ENCODE results near the gene FBXL16. TPM values are rescaled to one million over a fixed set of nuclear protein-coding genes. Genes with fewer than 3 reads are reported as not detected.

FBXL16 gene
- total RNA-seq, 1 donor from 2014 or later = 0.17 TPM

DNA sequence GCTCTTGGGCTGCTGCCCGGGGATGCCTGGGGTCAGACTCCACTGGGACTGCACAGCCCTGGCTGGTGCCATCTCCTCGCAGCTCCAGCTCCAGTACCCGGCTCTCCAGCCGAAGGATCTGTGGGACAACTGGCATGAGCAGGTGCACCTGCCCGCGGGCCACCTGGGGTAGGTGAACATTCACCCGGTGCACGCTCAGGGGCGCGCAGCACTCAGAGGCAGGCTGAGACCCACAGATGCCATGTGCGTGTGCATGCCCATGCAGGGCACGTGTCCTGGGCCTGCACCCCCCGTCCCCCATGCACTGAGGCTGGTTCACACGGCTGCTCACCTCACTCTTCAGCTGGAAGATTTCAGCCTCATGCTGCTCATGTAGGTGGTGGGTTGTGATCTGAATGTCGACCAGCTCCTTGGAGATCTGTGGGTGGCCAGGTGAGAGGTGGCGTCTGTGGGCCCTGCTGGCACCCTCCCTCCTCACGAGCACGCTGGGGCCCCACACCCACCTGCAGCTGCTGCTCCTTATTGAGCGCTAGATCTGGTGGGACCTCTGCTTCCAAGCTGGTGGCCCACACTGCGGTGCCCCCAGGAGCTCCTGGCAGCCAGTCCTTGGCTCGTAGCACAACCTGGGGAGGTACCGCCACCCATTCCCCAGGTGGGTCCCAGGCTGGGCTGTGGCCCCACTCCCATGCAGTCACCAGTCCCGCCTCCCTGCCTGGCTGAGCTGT, 20.0 kb upstream of the FBXL16 start:
- H3K4me3 ChIP-seq (ENCODE audit: low read depth, low read length) = no peak overlapping the region
- H3K27me3 ChIP-seq (ENCODE audit: control insufficient read depth, insufficient read depth, low read length) = no peaks in the 10 kb centered on the region
- DNase-seq (ENCODE audit: low read depth) = no peak
- TF ChIP-seq, protein P1, sequence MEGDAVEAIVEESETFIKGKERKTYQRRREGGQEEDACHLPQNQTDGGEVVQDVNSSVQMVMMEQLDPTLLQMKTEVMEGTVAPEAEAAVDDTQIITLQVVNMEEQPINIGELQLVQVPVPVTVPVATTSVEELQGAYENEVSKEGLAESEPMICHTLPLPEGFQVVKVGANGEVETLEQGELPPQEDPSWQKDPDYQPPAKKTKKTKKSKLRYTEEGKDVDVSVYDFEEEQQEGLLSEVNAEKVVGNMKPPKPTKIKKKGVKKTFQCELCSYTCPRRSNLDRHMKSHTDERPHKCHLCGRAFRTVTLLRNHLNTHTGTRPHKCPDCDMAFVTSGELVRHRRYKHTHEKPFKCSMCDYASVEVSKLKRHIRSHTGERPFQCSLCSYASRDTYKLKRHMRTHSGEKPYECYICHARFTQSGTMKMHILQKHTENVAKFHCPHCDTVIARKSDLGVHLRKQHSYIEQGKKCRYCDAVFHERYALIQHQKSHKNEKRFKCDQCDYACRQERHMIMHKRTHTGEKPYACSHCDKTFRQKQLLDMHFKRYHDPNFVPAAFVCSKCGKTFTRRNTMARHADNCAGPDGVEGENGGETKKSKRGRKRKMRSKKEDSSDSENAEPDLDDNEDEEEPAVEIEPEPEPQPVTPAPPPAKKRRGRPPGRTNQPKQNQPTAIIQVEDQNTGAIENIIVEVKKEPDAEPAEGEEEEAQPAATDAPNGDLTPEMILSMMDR (IDR thresholded peaks at IDR 0.05; ENCODE audit: insufficient read depth, low read length, poor library complexity, severe bottlenecking) = no peak
- no peaks in the 10 kb centered on the region for H3K36me3 ChIP-seq (ENCODE audit: control insufficient read depth, insufficient read depth, low read length)

DNA sequence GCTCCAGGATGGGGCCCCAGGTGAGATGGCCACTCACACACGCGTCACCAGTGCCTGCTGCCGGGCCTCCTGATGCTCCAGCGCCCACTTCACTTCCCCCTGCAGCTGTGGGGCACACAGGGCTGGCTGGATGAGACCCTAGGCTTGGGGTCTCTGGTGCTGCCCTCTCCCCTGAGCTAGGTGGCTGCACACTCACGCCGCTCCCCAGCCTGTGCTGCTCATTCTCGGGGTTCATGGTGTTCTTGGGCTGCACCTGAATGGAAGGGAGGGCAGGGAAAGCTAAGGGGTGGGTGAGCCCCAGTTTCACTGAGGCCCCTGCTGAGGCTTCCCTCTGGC, 19.4 kb upstream of the FBXL16 start:
- TF ChIP-seq, protein P1 (IDR thresholded peaks at IDR 0.05; ENCODE audit: insufficient read depth, low read length, poor library complexity, severe bottlenecking) = no peak
- no peak for DNase-seq (ENCODE audit: low read depth)
- Histone ChIP-seq H3K4me3 (ENCODE audit: low read depth, low read length) (no peak overlapping the region), H3K36me3 (ENCODE audit: control insufficient read depth, insufficient read depth, low read length) (no peaks in the 10 kb centered on the region), H3K27me3 (ENCODE audit: control insufficient read depth, insufficient read depth, low read length) (no peaks in the 10 kb centered on the region)

DNA sequence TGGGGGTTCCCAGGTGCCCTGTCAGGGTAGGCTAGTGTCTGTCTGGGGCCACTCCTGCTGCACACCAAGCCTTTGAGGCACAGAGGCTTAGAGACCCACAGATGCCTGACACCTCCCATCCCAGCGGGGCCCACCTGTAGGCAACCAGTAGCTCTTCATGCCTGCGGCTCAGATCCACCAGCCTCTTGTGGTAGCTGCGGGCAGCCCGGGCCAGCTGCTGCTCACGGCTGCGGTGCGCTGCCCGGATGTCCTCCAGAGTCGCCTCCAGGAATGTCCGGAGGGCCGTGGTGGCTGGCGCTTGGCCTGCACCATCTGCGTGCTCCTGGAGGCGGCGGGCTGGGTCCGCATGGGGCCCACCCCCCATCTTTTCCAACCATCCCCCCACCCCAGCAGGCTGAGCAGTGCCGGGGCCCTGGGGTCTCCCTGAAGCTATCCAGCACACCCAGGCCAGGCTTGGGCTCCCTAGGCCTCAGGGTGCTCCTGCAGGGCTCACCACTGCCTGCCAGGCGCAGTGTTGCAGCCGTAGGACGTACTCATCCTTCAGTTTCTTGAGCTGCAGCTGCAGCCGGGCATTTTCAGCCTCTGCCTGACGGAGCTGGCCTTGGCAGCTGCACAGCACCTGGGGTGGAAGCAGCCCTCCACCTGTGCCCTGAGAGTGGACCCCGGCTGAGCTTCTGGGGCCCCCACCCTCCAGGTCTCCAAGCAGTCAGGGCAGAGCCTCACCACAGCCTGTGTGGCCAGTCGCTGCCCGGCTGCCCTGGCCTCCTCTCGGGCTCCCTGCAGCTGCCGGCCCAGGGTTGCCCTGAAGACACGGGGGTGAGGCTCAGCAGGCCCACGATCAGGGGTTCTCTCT, 18.8 kb upstream of the FBXL16 start:
- DNase-seq (ENCODE audit: low read depth) = no peak
- no peaks in the 10 kb centered on the region for H3K27me3 ChIP-seq (ENCODE audit: control insufficient read depth, insufficient read depth, low read length)
- TF ChIP-seq, protein P1 (IDR thresholded peaks at IDR 0.05; ENCODE audit: insufficient read depth, low read length, poor library complexity, severe bottlenecking) = no peak
- no peak overlapping the region for H3K4me3 ChIP-seq (ENCODE audit: low read depth, low read length)
- no peaks in the 10 kb centered on the region for H3K36me3 ChIP-seq (ENCODE audit: control insufficient read depth, insufficient read depth, low read length)

DNA sequence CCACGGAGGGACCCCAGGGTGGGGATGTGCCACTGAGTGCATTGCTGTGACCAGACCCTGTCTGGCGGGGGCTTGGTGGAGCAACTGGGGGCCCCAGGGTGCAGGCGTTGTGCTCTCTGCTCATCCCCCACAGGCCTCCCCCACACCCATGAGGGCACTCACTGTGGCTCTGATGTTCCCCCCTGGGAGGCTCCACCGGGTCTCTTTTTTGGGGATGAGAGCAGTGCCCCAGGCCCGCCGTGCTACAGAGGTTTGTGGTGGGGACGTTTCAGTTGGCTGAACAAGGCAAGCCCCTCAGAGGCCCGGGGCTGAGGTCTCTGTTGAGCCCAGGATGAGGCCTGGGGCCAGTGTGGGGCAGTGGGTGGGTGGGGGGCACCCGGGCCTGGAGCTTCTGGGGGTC, 18.1 kb upstream of the FBXL16 start:
- no peaks in the 10 kb centered on the region for H3K36me3 ChIP-seq (ENCODE audit: control insufficient read depth, insufficient read depth, low read length)
- H3K27me3 ChIP-seq (ENCODE audit: control insufficient read depth, insufficient read depth, low read length) = no peaks in the 10 kb centered on the region
- no peak overlapping the region for H3K4me3 ChIP-seq (ENCODE audit: low read depth, low read length)
- TF ChIP-seq, protein P1 (IDR thresholded peaks at IDR 0.05; ENCODE audit: insufficient read depth, low read length, poor library complexity, severe bottlenecking) = no peak
- no peak for DNase-seq (ENCODE audit: low read depth)

DNA sequence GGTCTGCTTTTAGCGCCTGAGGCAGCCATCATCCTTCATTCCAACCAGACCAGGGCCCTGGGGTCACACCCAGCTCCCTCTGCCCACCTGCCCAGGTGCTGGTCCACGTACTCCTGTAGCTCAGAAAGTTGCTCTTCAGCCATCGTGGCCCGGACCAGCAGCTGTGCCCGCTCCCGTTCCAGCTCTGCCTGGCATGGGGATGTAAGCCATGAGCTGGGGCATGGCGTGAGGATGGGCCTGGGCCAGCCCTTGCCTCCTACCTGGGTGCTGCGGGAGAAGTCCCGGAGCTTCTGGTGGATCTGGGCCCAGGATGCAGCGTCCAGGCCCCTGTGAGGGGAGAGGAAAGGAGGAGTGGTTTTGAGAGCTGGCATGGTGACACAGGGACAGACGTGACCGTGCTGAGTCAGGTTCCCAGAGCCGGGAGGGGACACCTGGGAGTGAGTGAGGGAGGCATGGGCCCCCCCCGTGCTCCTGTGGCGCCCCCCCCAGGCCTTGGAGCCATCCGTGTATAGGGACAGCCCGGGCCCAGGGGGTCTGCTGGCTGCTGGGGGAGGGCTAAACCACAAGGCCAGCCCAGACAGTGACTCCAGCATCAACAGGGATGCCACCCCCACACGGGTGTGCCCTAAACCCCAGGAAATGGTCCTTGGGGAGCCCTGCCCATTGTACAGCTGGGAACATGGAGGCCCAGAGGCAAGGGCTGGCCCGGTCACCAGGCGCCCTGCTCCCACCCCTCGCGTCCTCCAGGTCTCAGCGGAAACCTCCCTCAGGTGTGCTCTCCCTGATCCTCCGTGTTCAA, 17.4 kb upstream of the FBXL16 start:
- Histone ChIP-seq H3K36me3 (ENCODE audit: control insufficient read depth, insufficient read depth, low read length) (no peaks in the 10 kb centered on the region), H3K4me3 (ENCODE audit: low read depth, low read length) (no peak overlapping the region), H3K27me3 (ENCODE audit: control insufficient read depth, insufficient read depth, low read length) (no peaks in the 10 kb centered on the region)
- TF ChIP-seq, protein P1 (IDR thresholded peaks at IDR 0.05; ENCODE audit: insufficient read depth, low read length, poor library complexity, severe bottlenecking) = no peak
- DNase-seq (ENCODE audit: low read depth) = no peak
